Type B pancreatic cell (in vitro differentiated cells): ENCODE data around the gene SRPK2. TPM values are rescaled to one million over a fixed set of nuclear protein-coding genes. Genes with fewer than 3 reads are reported as not detected.

ENCODE experiments used
- DNase-seq: peaks from one replicate; pipeline ENCODE4 v3.0.0; 2021; ENCODE audit warnings: mixed read lengths; ENCODE audit not compliant: unreplicated experiment; ENCODE audit errors: extremely low spot score
- H3K27ac Mint-ChIP-seq: 2 replicates; pipeline ENCODE4 v1.8.0; 2021; ENCODE audit warnings: mild to moderate bottlenecking, mixed read lengths
- H3K27me3 Mint-ChIP-seq: 2 replicates; pipeline ENCODE4 v1.8.0; 2021; ENCODE audit warnings: mixed read lengths
- H3K36me3 Mint-ChIP-seq: 2 replicates; pipeline ENCODE4 v1.8.0; 2021; ENCODE audit warnings: mixed read lengths
- H3K4me1 Mint-ChIP-seq: one replicate; pipeline ENCODE4 v1.8.0; 2021; ENCODE audit warnings: mixed read lengths; ENCODE audit not compliant: unreplicated experiment
- H3K4me3 Mint-ChIP-seq: 2 replicates; pipeline ENCODE4 v1.8.0; 2021; ENCODE audit warnings: mild to moderate bottlenecking, mixed read lengths
- H3K9me3 Mint-ChIP-seq: 2 replicates; pipeline ENCODE4 v1.8.0; 2021; ENCODE audit warnings: mixed read lengths
- CTCF ChIP-seq: fragments of 200-600 bp; sonication (generic); conservative IDR thresholded peaks from 2 replicates; pipeline ENCODE4 v1.5.0; 2021; ENCODE audit warnings: antibody characterized with exemption, mild to moderate bottlenecking
- total RNA-seq: library from RNA; stranded (reverse); gene quantifications from 2 replicates; pipeline ENCODE4 v1.2.1, GENCODE V29; 2021; ENCODE audit warnings: low replicate concordance

SRPK2 gene
- total RNA-seq, 1 donor from 2014 or later: 36.0 TPM

- no peak for TF ChIP-seq CTCF
- DNase-seq: no peak
- H3K36me3 Mint-ChIP-seq: peaks cover 13% of the 10 kb centered on the region
- no peaks in the 10 kb centered on the region for H3K27me3 Mint-ChIP-seq
- H3K4me3 Mint-ChIP-seq: no peak overlapping the region
- no peak overlapping the region for H3K27ac Mint-ChIP-seq
- peaks cover 8% of the 10 kb centered on the region for H3K4me1 Mint-ChIP-seq
- H3K9me3 Mint-ChIP-seq: no peaks in the 10 kb centered on the region
These were observed 257.6 kb downstream of the SRPK2 start for GRCh38 chr7:105131033-105131656.

GRCh38 chr7:105130580-105130979 is 258.1 kb downstream of the SRPK2 start:
- no peaks in the 10 kb centered on the region for H3K27me3 Mint-ChIP-seq
- H3K36me3 Mint-ChIP-seq: peaks cover 16% of the 10 kb centered on the region
- no peak for DNase-seq
- no peak overlapping the region for H3K4me3 Mint-ChIP-seq
- TF ChIP-seq CTCF: no peak
- H3K4me1 Mint-ChIP-seq: peaks cover 8% of the 10 kb centered on the region
- no peaks in the 10 kb centered on the region for H3K9me3 Mint-ChIP-seq
- H3K27ac Mint-ChIP-seq: no peak overlapping the region

- DNase-seq: no peak
- TF ChIP-seq CTCF: no peak
- Mint-ChIP-seq H3K27ac (no peak overlapping the region), H3K4me1 (peaks cover 8% of the 10 kb centered on the region), H3K4me3 (no peak overlapping the region), H3K27me3 (no peaks in the 10 kb centered on the region), H3K9me3 (no peaks in the 10 kb centered on the region), H3K36me3 (peaks cover 21% of the 10 kb centered on the region)
These were observed 258.7 kb downstream of the SRPK2 start for GRCh38 chr7:105130048-105130447.

- no peak for TF ChIP-seq CTCF
- H3K27me3 Mint-ChIP-seq: no peaks in the 10 kb centered on the region
- peaks cover 26% of the 10 kb centered on the region for H3K4me1 Mint-ChIP-seq
- no peak overlapping the region for H3K4me3 Mint-ChIP-seq
- H3K9me3 Mint-ChIP-seq: no peaks in the 10 kb centered on the region
- H3K36me3 Mint-ChIP-seq: peaks cover 15% of the 10 kb centered on the region
- DNase-seq: no peak
- H3K27ac Mint-ChIP-seq: no peak overlapping the region
These were observed 261.5 kb downstream of the SRPK2 start for GRCh38 chr7:105127179-105127578.

- no peak overlapping the region for H3K4me3 Mint-ChIP-seq
- TF ChIP-seq CTCF: no peak
- peaks cover 15% of the 10 kb centered on the region for H3K36me3 Mint-ChIP-seq
- no peaks in the 10 kb centered on the region for H3K9me3 Mint-ChIP-seq
- peaks cover 27% of the 10 kb centered on the region for H3K4me1 Mint-ChIP-seq
- no peak overlapping the region for H3K27ac Mint-ChIP-seq
- no peak for DNase-seq
- H3K27me3 Mint-ChIP-seq: no peaks in the 10 kb centered on the region
These were observed 262.2 kb downstream of the SRPK2 start for GRCh38 chr7:105126436-105126975.
